Measurements from ENCODE around the gene PKD1L1.

PKD1L1 gene

DNA sequence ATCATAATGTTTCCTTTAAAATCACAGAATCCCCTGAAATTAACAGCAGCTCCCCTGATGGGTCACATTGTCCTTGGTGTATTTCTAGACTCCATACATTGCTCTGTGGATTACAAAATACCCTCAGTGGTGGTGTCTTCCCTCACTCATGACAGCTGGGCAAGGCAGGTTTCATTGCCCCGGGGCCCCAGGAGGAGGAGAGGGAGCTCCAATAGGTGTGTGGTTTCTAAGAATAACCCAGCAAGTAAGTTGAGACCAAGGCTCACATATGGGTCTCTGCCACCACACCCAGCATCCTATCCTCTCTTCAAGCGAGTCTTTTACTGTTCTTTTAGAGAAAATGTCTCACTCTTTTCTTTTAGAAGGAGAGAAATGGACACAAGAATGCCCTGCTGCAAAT, 63.6 kb downstream of the PKD1L1 start:
- no peak for DNase-seq (ENCODE audit: insufficient read length, low spot score)
- no peak for FAIRE-seq

DNA sequence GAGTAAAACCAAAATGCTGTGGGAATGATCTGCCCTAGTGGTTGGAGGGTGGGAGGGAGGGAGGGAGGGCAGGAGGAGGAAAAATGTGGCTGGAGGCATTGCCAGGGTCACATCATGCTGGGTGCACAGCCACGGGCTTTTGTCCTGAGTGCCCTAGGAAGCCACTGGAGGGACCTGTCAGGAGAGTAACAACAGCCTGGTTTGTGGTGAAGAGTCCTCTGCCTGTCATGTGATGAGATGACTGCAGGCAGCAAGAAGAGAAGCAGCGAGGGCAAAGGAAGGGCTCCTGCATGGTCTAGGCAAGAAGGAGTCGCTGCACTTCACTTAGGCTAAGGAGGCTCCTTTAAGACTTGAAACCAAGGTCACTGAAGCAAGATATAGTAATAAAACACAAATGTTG, 65.6 kb downstream of the PKD1L1 start:
- DNase-seq (ENCODE audit: insufficient read length, low spot score) (no peak), FAIRE-seq (no peak)

DNA sequence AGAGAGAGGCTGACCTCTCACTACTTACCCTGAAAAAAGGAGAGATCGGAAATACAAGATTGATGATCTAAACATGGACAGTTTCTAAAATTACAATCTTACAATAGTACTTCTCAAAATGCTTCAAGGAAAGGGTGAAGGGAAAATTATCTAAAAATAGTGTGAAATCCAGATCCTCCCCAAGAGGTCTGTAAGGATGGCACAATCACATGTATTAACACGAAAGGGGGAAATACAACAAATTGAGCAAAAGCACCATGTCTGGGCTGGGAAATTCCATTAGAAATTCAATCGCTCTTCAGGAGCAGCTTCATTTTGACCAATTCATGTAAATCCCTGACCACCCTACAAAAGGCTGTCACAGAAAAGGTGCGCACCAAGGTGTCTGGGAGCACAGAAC, 67.0 kb downstream of the PKD1L1 start:
- no peak for FAIRE-seq
- DNase-seq (ENCODE audit: insufficient read length, low spot score) = no peak

DNA sequence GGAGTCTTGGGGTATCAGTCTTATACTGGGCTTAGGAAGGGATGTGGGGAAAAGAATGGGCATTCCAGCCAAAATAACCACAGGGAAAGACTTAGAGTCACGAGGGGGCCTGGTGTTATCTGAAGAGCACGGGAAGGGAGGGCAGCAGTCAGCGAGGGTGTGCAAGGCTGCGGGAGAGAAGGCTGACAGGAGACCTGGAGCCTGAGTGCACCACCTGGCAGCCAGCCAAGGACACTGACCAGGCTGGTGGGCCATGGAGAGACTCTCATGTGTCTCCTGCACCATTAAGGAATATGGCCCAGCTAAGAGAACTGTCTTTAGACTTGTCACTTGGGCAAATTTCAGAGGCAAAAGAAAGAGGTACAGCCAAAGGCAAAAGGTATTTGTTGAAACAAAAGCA, 69.6 kb downstream of the PKD1L1 start:
- FAIRE-seq = no peak
- no peak for DNase-seq (ENCODE audit: insufficient read length, low spot score)

DNA sequence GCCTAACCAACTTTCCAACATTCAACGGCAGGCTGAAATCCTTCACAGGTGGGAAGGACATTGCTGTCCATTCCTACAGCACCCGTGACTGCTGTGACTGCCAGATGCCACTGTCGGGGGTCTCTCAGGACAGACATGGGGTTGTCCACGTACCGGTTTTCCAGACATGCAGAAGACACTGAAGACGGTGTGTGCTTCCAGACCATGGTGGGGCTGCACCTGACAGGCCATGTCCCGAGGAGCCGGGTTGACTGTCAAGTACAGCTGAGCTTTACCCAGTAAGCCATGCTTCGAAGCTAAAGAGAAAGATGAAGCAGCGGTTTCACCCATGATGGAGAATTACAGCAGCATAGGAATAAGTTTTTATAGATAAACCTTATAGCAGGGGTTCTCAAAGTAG, 70.9 kb downstream of the PKD1L1 start:
- DNase-seq (ENCODE audit: insufficient read length, low spot score) (no peak), FAIRE-seq (no peak)

DNA sequence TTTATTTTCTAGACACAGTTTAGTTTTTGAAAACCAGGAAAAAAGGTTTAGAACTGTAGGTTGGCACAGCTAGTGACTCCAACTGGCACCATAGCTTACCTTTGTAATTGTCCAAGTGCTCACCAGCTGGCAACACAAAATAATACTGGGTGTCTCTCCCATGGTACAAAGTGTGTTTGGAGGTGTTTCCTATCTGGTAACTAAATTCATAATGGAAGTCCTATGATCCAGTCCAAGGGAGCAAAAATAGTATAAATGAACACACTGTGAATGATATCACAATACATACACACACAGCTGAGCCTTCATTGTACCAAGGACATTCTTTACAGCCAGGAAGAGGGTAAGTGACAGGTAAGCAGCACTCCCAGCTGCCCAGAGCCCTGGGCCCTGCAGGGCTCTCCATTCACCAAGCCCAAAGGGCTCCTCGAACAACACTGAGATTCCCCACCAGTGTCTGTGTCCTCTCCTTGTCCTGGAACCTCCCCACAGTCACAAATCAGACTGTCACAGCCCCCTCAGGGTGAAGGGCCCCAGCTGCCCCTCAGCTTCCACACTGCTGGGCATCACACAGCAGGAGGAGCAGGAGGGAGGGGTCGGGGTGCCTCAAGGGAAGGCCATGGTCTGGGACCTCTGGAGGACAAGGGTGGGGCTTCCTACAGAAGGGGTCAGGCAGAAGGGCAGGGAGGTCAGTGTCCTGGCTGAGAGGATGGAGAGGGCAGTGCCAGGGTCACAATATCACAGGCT, 72.1 kb downstream of the PKD1L1 start:
- FAIRE-seq (no peak), DNase-seq (ENCODE audit: insufficient read length, low spot score) (no peak)

DNA sequence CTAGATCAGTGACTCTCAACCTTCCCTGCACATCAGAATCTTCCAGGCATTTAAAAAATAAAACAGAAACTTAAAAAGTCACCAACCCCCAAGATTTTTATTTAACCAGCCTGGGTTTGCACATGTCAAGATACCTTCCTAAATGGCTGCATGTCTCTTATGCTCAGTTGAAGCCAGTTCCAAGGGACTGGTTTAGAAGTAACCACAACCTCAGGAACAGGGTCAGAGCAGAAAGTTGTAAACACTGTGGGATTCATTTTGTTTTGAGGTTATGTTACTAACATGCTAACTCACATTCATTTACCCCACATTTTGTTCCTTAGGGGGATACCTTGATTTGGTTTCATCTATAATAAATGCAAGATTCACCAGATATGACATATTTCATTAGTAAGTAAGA, 72.9 kb downstream of the PKD1L1 start:
- DNase-seq (ENCODE audit: insufficient read length, low spot score) (no peak), FAIRE-seq (no peak)

DNA sequence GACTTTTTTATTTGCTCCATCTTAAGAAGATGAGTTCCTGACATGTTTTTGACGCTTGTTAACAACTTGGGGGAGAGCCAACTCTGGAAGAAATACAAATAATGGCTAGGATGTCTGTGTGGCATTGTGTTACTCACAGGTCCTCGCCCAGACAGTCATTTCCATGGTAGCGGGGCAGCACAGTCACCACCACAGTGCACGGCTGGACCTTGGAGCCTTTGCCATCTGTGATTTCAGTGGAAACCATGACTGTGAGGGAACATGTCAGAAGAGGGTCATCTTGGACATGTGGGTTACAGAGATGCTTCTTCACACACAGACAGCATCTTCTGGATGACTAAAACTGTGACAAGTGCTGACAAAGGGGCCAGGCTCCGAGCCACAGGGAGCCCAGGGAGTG, 74.5 kb downstream of the PKD1L1 start:
- DNase-seq (ENCODE audit: insufficient read length, low spot score) (no peak), FAIRE-seq (no peak)

DNA sequence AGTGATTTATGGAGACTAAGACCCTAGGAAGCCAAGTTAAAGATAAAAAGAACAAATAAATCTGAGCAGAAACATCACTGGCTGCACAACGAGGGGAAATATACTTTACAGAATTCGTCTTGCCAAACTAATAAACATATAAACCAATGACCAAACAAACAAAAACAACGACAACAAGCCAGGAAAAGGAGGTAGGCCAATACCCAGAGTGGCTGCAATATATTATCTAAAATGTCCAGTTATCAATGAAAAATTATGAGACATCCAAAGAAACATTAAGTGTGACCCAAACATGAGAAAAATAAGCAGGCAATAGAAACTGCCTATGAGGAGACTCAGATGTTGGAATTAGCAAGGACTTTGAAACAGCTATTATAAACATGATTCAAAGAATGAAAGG, 81.0 kb downstream of the PKD1L1 start:
- DNase-seq (ENCODE audit: insufficient read length, low spot score) (no peak), FAIRE-seq (no peak)

DNA sequence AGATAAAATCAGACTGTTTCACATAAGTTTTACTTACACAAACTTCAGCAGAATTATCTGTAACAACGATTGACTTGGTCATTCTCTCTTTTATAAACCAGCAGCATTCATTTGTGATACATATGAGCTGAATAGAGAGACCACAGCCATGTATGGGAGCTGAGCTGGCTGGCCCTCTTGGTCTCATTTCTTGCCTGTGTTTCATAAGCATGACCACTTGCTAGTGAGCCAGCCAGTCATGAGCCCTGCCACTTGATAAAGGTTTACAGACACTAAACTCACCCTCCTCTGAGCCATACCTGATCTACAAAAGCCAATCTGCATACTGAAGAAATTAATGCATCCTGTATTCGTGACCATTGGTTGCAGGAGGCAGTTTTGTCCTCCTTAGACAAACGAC, 82.1 kb downstream of the PKD1L1 start:
- DNase-seq (ENCODE audit: insufficient read length, low spot score) (no peak), FAIRE-seq (no peak)

DNA sequence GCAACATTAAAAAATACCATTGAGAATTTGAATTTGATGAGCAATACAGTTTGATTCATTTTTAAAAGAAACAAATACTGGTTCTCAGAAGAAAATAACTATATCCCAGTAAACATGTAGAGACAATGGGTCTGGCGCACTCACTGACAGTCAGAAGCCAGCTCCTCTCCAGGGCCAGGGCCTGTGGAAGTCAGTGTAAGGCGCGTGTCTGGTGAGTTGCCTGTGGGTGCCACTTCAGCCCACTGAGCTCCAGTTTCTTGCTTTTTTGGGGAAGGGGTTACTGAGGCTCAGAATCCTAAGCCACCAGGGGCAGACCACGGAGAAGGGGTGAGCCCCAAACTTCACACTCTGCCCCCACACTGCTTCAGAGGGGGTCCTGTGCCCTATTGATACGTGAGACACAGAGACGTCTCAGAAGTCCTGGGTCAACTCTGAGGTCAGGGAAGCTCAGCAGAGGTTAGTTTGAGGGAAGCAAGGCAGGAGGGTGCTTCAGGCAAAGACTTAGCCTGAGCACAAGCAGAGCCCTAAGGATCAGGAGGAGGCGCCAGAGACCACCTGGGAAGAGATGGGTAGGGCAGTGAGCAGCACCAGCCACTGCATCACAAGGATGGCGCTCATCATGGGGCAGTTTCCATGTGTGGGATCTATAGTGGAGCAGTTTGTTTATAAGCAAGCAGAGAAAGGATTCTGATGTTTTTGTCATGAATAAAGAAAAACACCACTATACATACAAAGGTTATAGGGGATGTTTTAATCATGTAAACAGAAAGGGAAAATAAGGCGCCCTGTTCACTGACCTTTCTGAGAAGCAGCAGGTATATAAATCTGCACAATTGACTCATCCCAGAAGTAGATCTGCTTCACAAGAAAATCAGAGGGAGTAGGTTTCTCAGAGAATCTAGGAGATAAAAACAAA, 95.7 kb downstream of the PKD1L1 start:
- FAIRE-seq (no peak), DNase-seq (ENCODE audit: insufficient read length, low spot score) (no peak)

DNA sequence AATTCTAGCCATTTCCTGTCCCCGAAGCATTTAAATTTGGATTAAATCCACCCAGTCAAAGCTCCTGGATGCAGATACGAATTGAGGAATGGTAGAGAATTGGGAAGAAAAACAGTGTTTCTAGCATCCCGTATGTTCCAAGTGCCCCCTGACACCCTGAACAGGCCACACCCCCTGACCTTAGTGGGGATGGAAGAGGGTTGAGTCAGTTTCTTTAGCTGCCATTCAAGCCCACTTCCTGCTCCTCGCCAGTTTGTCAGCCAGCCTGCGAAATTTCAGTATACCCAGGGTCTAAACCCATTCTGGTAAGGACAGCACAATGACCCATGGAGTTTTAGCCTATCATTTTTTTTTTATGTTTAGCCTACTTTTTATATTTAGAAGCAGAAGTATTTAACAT, 101.1 kb downstream of the PKD1L1 start:
- no peak for FAIRE-seq

DNA sequence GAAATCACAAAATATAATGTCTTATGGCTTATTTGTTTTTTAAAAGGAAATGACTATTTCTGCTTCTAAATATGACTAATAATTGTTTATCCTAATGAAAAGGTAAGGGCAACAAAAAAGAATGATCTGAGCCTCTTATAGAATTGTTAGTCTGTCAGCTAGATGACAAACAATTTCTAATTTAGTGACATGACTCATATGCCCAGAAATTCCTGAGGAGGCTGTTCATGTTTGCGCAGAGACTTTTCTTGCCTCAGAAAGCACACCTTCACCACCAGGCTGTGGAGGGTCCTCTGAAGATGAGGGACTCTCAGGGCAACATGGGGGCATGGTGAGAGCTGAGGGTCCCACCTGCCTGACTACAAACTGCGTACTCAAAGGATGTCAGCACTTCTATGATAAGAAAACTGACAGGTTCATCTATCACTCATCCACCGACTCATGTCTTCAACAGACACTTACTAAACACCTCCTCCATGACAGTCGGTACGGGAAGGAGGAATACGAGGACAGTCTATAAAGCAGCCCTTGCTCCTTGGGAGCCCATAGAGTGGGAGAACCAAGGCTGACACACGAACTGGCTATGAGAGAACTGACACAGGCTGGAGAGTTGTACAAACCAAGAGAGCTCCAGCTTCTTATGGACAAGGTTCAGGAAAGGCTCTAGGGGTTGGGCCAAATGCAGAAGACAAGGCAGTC, 102.0 kb downstream of the PKD1L1 start:
- FAIRE-seq = no peak

More for the DNA sequence above, 101.1 kb downstream of the PKD1L1 start:
- no peak for DNase-seq (ENCODE audit: insufficient read length, low spot score)

DNA sequence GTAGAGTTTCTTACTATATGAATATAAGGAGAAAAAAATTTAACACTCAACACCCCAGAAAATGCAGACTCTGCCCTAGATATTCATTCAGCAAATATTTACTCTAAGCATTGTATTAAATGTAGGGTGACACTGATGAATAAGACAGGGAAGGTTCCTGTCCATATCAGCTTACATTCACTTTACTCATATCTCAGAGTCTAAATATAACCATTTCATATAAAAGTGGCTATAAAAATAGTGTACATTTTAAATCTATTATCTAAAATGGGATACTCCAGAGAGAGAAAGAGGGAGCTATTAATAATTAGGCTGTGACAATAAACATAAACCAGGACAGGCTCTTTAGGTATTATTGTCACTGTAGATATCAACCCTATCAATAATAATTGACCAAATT, 104.0 kb downstream of the PKD1L1 start:
- DNase-seq (ENCODE audit: insufficient read length, low spot score) (no peak), FAIRE-seq (no peak)

More for the DNA sequence above, 102.0 kb downstream of the PKD1L1 start:
- DNase-seq (ENCODE audit: insufficient read length, low spot score) = no peak

DNA sequence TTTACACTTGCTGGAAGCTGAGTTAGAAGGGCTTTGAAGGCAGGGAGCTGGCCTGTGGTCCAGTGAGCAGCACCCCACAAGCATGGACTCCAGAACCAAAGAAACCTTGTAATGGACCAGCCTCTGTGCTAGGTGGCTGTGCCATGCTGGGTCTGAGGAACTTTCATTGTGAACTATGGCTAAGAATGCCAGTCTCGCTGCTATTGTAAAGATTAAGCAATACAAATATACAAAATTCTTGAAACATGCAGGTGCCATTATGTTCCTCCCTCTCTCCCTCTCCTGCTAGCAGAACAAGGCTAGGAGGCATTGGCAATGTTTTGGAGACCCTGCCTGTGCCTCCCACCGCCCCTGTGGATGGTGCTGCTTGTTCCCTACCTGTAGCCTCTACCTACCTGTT, 105.0 kb downstream of the PKD1L1 start:
- no peak for FAIRE-seq
- DNase-seq (ENCODE audit: insufficient read length, low spot score) = no peak

DNA sequence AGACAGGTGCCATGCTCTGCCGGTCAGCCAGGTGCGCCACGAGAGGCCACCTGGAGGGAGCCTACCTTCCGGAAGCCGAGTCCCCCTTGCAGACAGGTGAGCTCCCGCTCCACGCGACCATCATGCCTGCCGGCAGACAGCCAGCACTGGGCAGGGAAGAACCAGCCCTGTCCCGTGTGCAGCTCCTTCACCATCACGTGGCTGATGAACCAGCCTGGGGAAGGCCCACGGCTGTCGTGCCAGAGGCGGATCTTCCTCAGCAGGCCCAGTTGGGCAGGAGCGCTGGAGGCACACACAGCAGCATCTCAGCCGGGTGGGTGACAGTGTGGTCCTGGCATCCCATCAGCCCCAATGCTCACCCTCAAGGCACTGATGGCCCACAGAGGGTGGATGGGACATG, 108.9 kb downstream of the PKD1L1 start:
- no peak for FAIRE-seq
- no peak for DNase-seq (ENCODE audit: insufficient read length, low spot score)

DNA sequence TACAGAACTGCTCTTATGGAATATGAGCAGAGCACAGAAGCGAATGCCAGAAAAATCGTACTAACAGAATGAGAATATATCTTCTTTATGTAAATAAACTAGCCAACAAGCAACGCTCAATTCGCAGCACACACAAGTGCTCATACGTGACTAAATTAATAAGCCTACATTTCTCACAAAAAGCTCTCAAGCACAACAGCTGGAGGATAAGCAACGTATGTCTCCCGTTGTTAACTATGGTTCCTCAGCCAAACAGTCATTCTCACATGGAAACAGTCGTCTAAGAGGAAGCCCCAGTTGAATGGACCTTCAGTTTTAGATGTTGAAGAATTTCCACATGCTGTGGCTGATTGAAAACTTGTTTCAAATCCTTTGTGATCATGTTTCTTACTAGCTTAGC, 110.4 kb downstream of the PKD1L1 start:
- FAIRE-seq = no peak

DNA sequence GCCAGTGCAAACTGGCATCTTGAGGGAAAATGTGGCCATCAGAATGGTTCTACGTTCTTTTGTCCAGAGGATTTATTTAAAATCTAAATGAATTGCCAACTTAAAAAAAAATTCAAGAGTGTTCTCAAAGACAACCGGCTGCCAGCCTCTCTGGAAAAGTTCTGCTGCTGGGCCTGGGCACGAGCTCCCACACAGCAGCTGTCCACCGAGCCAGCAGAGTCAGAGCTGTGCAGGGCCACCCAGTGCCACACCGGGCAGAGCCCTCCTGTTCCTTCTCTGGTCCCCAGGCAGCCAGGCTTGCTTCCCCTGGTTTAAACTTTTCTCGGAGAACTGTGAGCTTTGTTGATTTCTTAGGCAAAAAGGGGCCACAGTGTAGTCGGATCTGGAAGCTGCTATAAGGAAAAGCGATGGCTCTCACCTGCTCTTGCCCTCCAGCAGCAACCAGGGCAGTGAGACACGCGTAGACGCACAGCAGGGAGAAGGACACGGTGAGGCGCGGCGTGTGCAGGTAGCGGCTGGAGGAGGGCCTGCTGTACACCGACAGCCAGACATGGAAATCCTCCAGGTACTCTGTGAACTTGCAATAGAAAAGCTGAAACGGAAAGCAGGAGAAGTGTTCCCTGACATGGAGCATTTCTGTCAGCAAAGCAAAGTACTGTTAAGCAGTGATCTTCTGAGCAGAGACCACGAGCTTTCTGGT, 111.6 kb downstream of the PKD1L1 start:
- DNase-seq (ENCODE audit: insufficient read length, low spot score) (no peak), FAIRE-seq (no peak)

More for the DNA sequence above, 110.4 kb downstream of the PKD1L1 start:
- DNase-seq (ENCODE audit: insufficient read length, low spot score) = no peak

DNA sequence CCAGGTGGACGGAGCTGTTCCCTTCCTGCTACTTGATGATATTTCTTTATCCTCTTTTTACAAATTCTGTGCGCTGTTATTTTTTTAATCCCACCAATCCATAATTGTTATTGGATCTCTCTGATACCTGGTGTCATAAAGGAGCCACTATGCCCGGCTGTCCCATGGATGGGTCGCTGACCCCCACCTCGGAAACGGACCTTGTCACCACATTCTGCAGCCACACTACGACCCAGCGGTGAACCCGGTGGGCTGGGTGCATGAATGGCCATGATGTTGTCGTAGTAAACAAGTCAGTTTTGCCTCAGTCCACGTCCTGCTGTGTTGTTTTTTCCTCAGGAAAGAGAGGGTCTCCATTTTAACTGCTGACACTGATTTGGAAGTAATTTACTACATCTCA, 112.2 kb downstream of the PKD1L1 start:
- FAIRE-seq = no peak

DNA sequence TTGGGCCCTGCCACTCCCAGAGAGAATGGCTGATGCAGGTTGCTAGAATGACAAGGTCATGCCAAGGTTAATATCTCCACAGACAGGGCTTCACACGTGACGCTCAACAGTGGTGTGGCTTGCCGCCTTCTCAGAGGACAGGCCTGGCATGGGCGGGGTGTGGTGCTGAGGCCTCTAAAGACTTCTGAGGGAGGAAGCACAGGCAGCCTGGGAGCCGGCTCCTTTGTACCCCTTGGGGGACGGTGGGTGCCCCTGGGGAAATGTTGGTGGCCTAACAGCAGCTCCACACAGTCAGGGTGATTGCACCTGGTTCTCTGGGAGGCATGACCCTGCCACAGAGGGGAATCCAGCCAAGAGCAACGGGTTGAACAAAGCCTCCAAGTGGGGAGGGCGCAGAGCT, 115.1 kb downstream of the PKD1L1 start:
- FAIRE-seq = no peak

More for the DNA sequence above, 112.2 kb downstream of the PKD1L1 start:
- DNase-seq (ENCODE audit: insufficient read length, low spot score) = no peak

More for the DNA sequence above, 115.1 kb downstream of the PKD1L1 start:
- no peak for DNase-seq (ENCODE audit: insufficient read length, low spot score)
